ENCODE data around the gene FAM118B. TPM values are rescaled to one million over a fixed set of nuclear protein-coding genes. Genes with fewer than 3 reads are reported as not detected.

The FAM118B gene
- total RNA-seq, 1 donor = 30.4 TPM

DNA sequence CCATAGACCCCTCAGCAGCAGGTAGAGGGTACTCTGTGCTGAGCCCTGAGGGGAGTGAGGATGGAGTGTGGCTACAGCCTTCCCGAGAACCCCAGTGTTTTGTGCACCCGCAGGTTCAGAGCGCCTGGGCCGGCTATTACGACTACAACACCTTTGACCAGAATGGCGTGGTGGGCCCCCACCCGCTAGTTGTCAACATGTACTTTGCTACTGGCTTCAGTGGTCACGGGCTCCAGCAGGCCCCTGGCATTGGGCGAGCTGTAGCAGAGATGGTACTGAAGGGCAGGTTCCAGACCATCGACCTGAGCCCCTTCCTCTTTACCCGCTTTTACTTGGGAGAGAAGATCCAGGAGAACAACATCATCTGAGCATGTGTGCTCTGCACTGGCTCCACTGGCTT is 65.7 kb downstream of the FAM118B start:
- no peak overlapping the region for H2AFZ ChIP-seq (ENCODE audit: low read length)
- no peaks in the 10 kb centered on the region for H4K20me1 ChIP-seq (ENCODE audit: insufficient read depth, low read length)
- peaks cover 23% of the 10 kb centered on the region for H3K36me3 ChIP-seq (ENCODE audit: insufficient read depth, low read length)
- H3K9me3 ChIP-seq (ENCODE audit: low read depth, low read length) = no peaks in the 10 kb centered on the region
- no peak overlapping the region for H3K4me2 ChIP-seq (ENCODE audit: insufficient read depth, low read length)
- no peaks in the 10 kb centered on the region for H3K27me3 ChIP-seq (ENCODE audit: insufficient read depth, low read length)
- no peak for DNase-seq (ENCODE audit: insufficient read length, low spot score, missing footprints)
- TF ChIP-seq, protein P1, sequence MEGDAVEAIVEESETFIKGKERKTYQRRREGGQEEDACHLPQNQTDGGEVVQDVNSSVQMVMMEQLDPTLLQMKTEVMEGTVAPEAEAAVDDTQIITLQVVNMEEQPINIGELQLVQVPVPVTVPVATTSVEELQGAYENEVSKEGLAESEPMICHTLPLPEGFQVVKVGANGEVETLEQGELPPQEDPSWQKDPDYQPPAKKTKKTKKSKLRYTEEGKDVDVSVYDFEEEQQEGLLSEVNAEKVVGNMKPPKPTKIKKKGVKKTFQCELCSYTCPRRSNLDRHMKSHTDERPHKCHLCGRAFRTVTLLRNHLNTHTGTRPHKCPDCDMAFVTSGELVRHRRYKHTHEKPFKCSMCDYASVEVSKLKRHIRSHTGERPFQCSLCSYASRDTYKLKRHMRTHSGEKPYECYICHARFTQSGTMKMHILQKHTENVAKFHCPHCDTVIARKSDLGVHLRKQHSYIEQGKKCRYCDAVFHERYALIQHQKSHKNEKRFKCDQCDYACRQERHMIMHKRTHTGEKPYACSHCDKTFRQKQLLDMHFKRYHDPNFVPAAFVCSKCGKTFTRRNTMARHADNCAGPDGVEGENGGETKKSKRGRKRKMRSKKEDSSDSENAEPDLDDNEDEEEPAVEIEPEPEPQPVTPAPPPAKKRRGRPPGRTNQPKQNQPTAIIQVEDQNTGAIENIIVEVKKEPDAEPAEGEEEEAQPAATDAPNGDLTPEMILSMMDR (IDR thresholded peaks at IDR 0.05; ENCODE audit: extremely low read depth, low read depth, low read length) = no peak
- H3K79me2 ChIP-seq (ENCODE audit: insufficient read depth, low read length) = no peaks in the 10 kb centered on the region
- no peak overlapping the region for H3K4me3 ChIP-seq (ENCODE audit: insufficient read depth, low read length)
- H3K4me1 ChIP-seq (ENCODE audit: insufficient read depth, low read length) = peaks cover 5% of the 10 kb centered on the region
- H3K27ac ChIP-seq (ENCODE audit: low read depth, low read length) = no peak overlapping the region

DNA sequence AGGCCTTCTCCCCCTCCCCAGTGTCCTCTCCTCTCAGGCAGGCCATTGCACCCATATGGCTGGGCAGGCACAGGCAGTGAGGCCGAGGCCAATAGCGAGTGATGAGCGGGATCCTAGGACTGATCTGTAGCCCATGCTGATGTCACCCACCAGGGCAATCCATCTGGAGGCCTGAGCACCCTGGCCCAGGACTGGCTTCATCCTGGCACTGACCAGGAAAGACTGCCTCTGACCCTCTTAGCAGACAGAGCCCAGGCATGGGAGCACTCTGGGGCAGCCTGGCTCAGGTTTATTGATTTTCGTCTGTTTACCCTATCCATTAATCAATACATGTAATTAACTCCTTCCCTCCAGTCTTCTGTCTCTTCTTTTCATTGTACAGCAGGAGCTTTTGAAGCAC is 66.2 kb downstream of the FAM118B start:
- no peak for DNase-seq (ENCODE audit: insufficient read length, low spot score, missing footprints)
- no peaks in the 10 kb centered on the region for H3K79me2 ChIP-seq (ENCODE audit: insufficient read depth, low read length)
- H3K4me3 ChIP-seq (ENCODE audit: insufficient read depth, low read length) = no peak overlapping the region
- H4K20me1 ChIP-seq (ENCODE audit: insufficient read depth, low read length) = no peaks in the 10 kb centered on the region
- H3K9me3 ChIP-seq (ENCODE audit: low read depth, low read length) = no peaks in the 10 kb centered on the region
- H3K4me1 ChIP-seq (ENCODE audit: insufficient read depth, low read length) = peaks cover 8% of the 10 kb centered on the region
- H3K27ac ChIP-seq (ENCODE audit: low read depth, low read length) = no peak overlapping the region
- H2AFZ ChIP-seq (ENCODE audit: low read length) = no peak overlapping the region
- TF ChIP-seq, protein P1 (IDR thresholded peaks at IDR 0.05; ENCODE audit: extremely low read depth, low read depth, low read length) = no peak
- no peaks in the 10 kb centered on the region for H3K27me3 ChIP-seq (ENCODE audit: insufficient read depth, low read length)
- peaks cover 23% of the 10 kb centered on the region for H3K36me3 ChIP-seq (ENCODE audit: insufficient read depth, low read length)
- H3K4me2 ChIP-seq (ENCODE audit: insufficient read depth, low read length) = no peak overlapping the region

DNA sequence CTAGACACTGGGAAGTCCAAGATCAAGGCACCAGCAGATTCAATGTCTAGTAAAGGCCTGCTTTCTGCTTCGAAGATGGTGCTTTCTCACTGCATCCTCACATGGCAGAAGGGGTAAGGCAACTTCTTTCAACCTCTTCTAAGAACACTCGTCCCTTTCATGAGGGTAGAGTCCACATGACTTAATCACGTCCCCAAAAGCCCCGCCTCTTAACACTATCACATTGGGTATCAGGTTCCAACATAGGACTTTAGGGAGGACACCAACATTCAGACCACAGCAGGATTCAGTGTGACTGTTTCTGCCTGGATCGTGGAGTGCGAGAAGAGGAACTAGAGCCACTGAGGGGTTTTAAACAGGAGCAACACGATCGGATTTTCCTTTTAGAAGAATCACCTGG is 67.6 kb downstream of the FAM118B start:
- Histone ChIP-seq H4K20me1 (ENCODE audit: insufficient read depth, low read length) (no peaks in the 10 kb centered on the region), H3K4me3 (ENCODE audit: insufficient read depth, low read length) (no peak overlapping the region), H3K36me3 (ENCODE audit: insufficient read depth, low read length) (peaks cover 13% of the 10 kb centered on the region), H3K4me2 (ENCODE audit: insufficient read depth, low read length) (no peak overlapping the region), H2AFZ (ENCODE audit: low read length) (no peak overlapping the region), H3K79me2 (ENCODE audit: insufficient read depth, low read length) (no peaks in the 10 kb centered on the region), H3K9me3 (ENCODE audit: low read depth, low read length) (no peaks in the 10 kb centered on the region), H3K4me1 (ENCODE audit: insufficient read depth, low read length) (peaks cover 13% of the 10 kb centered on the region), H3K27me3 (ENCODE audit: insufficient read depth, low read length) (no peaks in the 10 kb centered on the region), H3K27ac (ENCODE audit: low read depth, low read length) (no peak overlapping the region)
- TF ChIP-seq, protein P1 (IDR thresholded peaks at IDR 0.05; ENCODE audit: extremely low read depth, low read depth, low read length) = no peak
- no peak for DNase-seq (ENCODE audit: insufficient read length, low spot score, missing footprints)

DNA sequence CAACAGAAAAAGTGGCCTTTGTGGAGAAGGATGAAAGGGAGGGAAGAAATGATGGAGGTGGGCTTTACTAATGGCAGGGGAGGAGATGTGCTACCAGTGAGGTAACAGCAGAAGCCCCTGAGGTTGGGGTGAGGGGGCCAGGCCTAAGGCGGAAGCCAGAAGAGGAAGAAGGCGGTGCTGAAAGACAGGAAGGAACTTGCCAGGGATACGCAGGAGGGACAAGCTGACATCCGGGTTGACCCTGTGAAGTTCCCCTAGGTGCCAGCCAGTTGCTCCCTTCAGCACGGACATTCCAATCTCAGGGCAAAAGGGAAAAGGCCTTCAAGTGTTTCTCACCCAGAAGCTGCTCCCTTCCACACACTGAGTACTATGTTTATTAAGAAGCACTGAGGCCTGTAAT is 69.0 kb downstream of the FAM118B start:
- H3K4me1 ChIP-seq (ENCODE audit: insufficient read depth, low read length) = peaks cover 21% of the 10 kb centered on the region
- H2AFZ ChIP-seq (ENCODE audit: low read length) = no peak overlapping the region
- H3K27ac ChIP-seq (ENCODE audit: low read depth, low read length) = no peak overlapping the region
- H3K4me3 ChIP-seq (ENCODE audit: insufficient read depth, low read length) = no peak overlapping the region
- H4K20me1 ChIP-seq (ENCODE audit: insufficient read depth, low read length) = no peaks in the 10 kb centered on the region
- no peaks in the 10 kb centered on the region for H3K9me3 ChIP-seq (ENCODE audit: low read depth, low read length)
- TF ChIP-seq, protein P1 (IDR thresholded peaks at IDR 0.05; ENCODE audit: extremely low read depth, low read depth, low read length) = no peak
- peaks cover under 1% of the 10 kb centered on the region for H3K79me2 ChIP-seq (ENCODE audit: insufficient read depth, low read length)
- no peak overlapping the region for H3K4me2 ChIP-seq (ENCODE audit: insufficient read depth, low read length)
- H3K36me3 ChIP-seq (ENCODE audit: insufficient read depth, low read length) = peaks cover 4% of the 10 kb centered on the region
- no peak for DNase-seq (ENCODE audit: insufficient read length, low spot score, missing footprints)
- no peaks in the 10 kb centered on the region for H3K27me3 ChIP-seq (ENCODE audit: insufficient read depth, low read length)
